Smooth muscle cell (in vitro differentiated cells): ENCODE data around the gene SLC37A1. TPM values are rescaled to one million over a fixed set of nuclear protein-coding genes. Genes with fewer than 3 reads are reported as not detected.

Experiments
- DNase-seq: peaks from one replicate; lab custom pipeline; 2025; ENCODE audit not compliant: unreplicated experiment; lab: John Stamatoyannopoulos, UW
- H2AFZ ChIP-seq: fragments of 200-600 bp; sonication (generic); 2 replicates; pipeline ENCODE4 v1.6.0; 2016; ENCODE audit warnings: antibody characterized with exemption, low read depth, mild to moderate bottlenecking
- H3F3A ChIP-seq: fragments of 200-600 bp; sonication (generic); 2 replicates; pipeline ENCODE4 v1.6.0; 2017; ENCODE audit warnings: antibody characterized with exemption, low read depth
- H3K27ac ChIP-seq: fragments of 200-600 bp; sonication (generic); 2 replicates; pipeline ENCODE4 v1.5.1; 2016; ENCODE audit warnings: low read depth, mild to moderate bottlenecking
- H3K27me3 ChIP-seq: fragments of 200-600 bp; sonication (generic); 2 replicates; pipeline ENCODE4 v1.6.1; 2016; ENCODE audit warnings: low read depth, mild to moderate bottlenecking
- H3K36me3 ChIP-seq: fragments of 200-600 bp; sonication (generic); 2 replicates; pipeline ENCODE4 v1.5.1; 2016; ENCODE audit warnings: low read depth
- H3K4me1 ChIP-seq: fragments of 200-600 bp; sonication (generic); 2 replicates; pipeline ENCODE4 v1.5.1; 2016; ENCODE audit warnings: low read depth
- H3K4me2 ChIP-seq: fragments of 200-600 bp; sonication (generic); 2 replicates; pipeline ENCODE4 v1.6.0; 2016; ENCODE audit warnings: mild to moderate bottlenecking
- H3K4me3 ChIP-seq: fragments of 200-600 bp; sonication (generic); 2 replicates; pipeline ENCODE4 v1.5.1; 2016; ENCODE audit warnings: mild to moderate bottlenecking
- H3K79me2 ChIP-seq: fragments of 200-600 bp; sonication (generic); 2 replicates; pipeline ENCODE4 v1.6.0; 2016; ENCODE audit warnings: low read depth, mild to moderate bottlenecking
- H3K9ac ChIP-seq: fragments of 200-600 bp; sonication (generic); 2 replicates; pipeline ENCODE4 v1.6.0; 2016; ENCODE audit warnings: low read depth
- H3K9me3 ChIP-seq: fragments of 200-600 bp; sonication (generic); replicated peaks from 2 replicates; pipeline ENCODE4 v1.5.1; 2016; ENCODE audit warnings: low read depth
- H4K20me1 ChIP-seq: fragments of 200-600 bp; sonication (generic); 2 replicates; pipeline ENCODE4 v1.6.0; 2016; ENCODE audit warnings: low read depth
- WGBS: methylation state at CpG from one replicate; pipeline ENCODE4 v1.1.7; 2016; ENCODE audit warnings: low lambda C conversion rate; 5-methylcytosine and 5-hydroxymethylcytosine counted together
- polyA plus RNA-seq: library from polyadenylated mRNA; unstranded; fragments of >200 nt; fragmentation: Nextera tagmentation; extraction: Ambion mirVana; gene quantifications from 2 replicates; pipeline ENCODE4 v1.2.1, GENCODE V29; 2016
- total RNA-seq: library from RNA; depleted of rRNA; stranded (reverse); fragments of >200 nt; gene quantifications from 2 replicates; pipeline ENCODE4 v1.2.3, GENCODE V29; 2014
- TF ChIP-seq, protein P1 (sequence below): fragments of 200-600 bp; sonication (generic); IDR thresholded peaks from 2 replicates; pipeline ENCODE4 v1.5.1; 2017; ENCODE audit warnings: borderline replicate concordance, mild to moderate bottlenecking, antibody characterized with exemption; ENCODE audit not compliant: insufficient read depth, poor library complexity, severe bottlenecking

Gene SLC37A1
- total and polyA plus RNA-seq, 2 experiments from 2014 or later = 15.0 to 18.0 TPM

DNA sequence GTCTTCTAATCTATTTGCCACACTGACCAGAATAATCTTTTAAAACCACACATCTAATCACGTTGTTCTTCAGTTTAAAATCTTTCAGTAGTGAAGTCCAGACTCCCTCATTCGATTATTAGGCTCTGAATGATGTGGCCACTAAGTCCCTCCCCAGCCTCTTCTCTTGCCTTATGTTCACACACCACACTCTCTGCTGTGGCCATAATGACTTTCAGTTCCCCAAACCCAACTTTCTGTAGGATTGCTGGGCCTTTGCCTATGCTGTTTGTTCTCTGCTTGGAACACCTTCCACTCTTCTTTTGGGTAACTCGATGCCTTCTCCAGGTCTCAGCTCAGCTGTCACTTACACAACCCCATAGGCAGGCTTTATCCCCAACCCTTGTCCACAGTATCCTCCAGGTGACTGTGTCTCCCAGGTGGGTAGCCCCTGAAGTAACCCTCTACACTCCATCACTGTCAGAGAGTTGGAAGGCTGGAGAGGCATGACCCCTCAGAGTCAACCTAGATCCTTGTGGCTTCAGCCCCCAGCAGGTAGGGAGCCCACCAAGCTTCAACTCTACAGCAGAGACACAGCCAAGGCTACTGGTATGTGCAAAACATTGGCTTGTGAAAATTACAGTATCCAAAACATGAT, 8.4 kb upstream of the SLC37A1 start:
- H3K4me1 ChIP-seq = peaks cover under 1% of the 10 kb centered on the region
- no peaks in the 10 kb centered on the region for H4K20me1 ChIP-seq
- TF ChIP-seq, protein P1, sequence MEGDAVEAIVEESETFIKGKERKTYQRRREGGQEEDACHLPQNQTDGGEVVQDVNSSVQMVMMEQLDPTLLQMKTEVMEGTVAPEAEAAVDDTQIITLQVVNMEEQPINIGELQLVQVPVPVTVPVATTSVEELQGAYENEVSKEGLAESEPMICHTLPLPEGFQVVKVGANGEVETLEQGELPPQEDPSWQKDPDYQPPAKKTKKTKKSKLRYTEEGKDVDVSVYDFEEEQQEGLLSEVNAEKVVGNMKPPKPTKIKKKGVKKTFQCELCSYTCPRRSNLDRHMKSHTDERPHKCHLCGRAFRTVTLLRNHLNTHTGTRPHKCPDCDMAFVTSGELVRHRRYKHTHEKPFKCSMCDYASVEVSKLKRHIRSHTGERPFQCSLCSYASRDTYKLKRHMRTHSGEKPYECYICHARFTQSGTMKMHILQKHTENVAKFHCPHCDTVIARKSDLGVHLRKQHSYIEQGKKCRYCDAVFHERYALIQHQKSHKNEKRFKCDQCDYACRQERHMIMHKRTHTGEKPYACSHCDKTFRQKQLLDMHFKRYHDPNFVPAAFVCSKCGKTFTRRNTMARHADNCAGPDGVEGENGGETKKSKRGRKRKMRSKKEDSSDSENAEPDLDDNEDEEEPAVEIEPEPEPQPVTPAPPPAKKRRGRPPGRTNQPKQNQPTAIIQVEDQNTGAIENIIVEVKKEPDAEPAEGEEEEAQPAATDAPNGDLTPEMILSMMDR = no peak
- peaks cover 1% of the 10 kb centered on the region for H3F3A ChIP-seq
- no peaks in the 10 kb centered on the region for H3K79me2 ChIP-seq
- H3K9ac ChIP-seq = no peak overlapping the region
- no peak overlapping the region for H2AFZ ChIP-seq
- DNase-seq = no peak
- H3K4me2 ChIP-seq = no peak overlapping the region
- H3K36me3 ChIP-seq = no peaks in the 10 kb centered on the region
- no peak overlapping the region for H3K4me3 ChIP-seq
- H3K27ac ChIP-seq = no peak overlapping the region
- H3K27me3 ChIP-seq = no peaks in the 10 kb centered on the region
- H3K9me3 ChIP-seq = no peaks in the 10 kb centered on the region
- 71% methylated on average over 3 of the region's 3 CpGs for WGBS

DNA sequence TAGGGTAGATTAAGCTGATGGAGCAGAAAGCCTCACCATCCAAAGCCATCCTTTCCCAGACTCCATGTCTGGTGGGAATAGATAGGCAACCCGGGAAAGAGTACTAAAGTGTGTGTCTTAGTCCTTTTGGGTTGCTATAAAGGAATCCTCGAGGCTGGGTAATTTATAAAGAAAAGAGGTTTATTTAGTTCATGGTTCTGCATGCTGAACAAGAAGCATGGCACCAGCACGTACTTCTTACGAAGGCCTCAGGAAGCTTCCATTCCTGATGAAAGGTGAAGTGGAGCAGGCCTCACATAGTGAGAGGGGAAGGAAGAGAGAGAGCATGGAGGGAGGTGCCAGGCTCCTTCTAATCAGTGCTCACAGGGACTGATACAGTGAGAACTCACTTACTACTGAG, 6.2 kb upstream of the SLC37A1 start:
- Histone ChIP-seq H3K27me3 (no peaks in the 10 kb centered on the region), H3K27ac (no peak overlapping the region), H3K4me2 (no peak overlapping the region), H3K79me2 (no peaks in the 10 kb centered on the region), H3K4me1 (no peaks in the 10 kb centered on the region), H3K4me3 (no peak overlapping the region), H3K9me3 (no peaks in the 10 kb centered on the region), H3F3A (no peaks in the 10 kb centered on the region), H2AFZ (no peak overlapping the region), H3K36me3 (no peaks in the 10 kb centered on the region), H3K9ac (no peak overlapping the region), H4K20me1 (no peaks in the 10 kb centered on the region)
- WGBS = 88% methylated on average over 4 of the region's 4 CpGs
- no peak for DNase-seq
- TF ChIP-seq, protein P1 = no peak

DNA sequence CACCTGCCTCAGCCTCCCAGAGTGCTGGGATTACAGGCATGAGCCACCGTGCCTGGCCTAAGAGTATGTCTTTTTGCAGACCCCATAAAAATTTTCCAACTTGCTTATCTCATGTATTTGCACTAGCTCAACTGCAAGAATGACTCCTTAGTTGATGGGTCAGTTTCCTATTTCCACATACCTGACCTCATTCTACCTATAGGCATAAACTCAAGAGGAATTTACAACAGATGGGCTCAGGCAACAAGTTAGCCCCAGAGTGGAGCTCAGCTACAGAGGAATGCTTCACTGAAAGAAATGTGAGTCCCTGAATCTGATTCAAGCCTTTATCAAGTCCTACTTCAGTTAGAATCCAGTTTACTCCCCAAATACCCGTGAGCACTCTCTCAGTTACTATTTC, 5.3 kb upstream of the SLC37A1 start:
- WGBS = 89% methylated on average over 2 of the region's 2 CpGs
- H3K9ac ChIP-seq = no peak overlapping the region

More for the DNA sequence above, 5.3 kb upstream of the SLC37A1 start:
- Histone ChIP-seq H3F3A (no peaks in the 10 kb centered on the region), H2AFZ (no peak overlapping the region), H3K36me3 (no peaks in the 10 kb centered on the region), H3K27ac (no peak overlapping the region), H3K4me2 (no peak overlapping the region), H3K4me1 (peaks cover 5% of the 10 kb centered on the region), H3K9me3 (no peaks in the 10 kb centered on the region), H3K79me2 (no peaks in the 10 kb centered on the region), H3K4me3 (no peak overlapping the region), H3K27me3 (no peaks in the 10 kb centered on the region), H4K20me1 (no peaks in the 10 kb centered on the region)
- TF ChIP-seq, protein P1 = no peak
- no peak for DNase-seq
